Measurements from ENCODE around the gene RHPN2.

DNA sequence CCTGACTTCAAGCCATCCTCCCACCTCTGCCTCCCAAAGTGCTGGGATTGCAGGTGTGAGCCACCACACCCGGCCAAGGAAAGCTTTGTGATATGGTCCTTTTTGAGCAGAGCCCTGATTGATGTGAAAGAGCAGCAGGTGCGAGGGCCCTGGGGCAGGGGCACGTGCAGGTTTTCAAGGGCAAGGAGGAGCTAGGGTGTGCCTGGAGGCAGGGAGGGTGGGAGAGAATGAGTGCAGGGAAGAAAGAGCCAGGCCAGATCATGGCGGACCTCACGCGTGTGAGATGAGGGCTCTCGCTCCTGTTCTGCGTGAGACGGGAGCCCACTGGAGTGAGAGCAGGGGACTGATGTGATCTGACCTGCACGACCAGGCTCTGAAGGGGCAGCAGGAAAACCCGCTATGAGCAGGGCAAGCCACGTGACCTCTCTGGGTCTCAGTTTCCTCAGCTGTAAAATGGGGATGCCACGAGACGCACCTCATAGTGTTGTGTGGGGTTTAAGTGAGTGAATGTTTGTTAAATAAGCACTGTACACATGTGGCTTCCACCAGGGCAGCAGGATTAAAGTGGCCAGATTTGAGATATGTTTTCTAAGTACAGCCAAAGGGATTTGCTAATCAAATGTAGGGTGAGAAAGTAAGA lies 66.9 kb downstream of the RHPN2 start:
- no peak for TF ChIP-seq ZFX (IDR thresholded peaks at IDR 0.05; ENCODE audit: borderline replicate concordance)
- TF ChIP-seq, protein P1, sequence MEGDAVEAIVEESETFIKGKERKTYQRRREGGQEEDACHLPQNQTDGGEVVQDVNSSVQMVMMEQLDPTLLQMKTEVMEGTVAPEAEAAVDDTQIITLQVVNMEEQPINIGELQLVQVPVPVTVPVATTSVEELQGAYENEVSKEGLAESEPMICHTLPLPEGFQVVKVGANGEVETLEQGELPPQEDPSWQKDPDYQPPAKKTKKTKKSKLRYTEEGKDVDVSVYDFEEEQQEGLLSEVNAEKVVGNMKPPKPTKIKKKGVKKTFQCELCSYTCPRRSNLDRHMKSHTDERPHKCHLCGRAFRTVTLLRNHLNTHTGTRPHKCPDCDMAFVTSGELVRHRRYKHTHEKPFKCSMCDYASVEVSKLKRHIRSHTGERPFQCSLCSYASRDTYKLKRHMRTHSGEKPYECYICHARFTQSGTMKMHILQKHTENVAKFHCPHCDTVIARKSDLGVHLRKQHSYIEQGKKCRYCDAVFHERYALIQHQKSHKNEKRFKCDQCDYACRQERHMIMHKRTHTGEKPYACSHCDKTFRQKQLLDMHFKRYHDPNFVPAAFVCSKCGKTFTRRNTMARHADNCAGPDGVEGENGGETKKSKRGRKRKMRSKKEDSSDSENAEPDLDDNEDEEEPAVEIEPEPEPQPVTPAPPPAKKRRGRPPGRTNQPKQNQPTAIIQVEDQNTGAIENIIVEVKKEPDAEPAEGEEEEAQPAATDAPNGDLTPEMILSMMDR (IDR thresholded peaks at IDR 0.05), result no peak
